ENCODE results near the gene ATL2. TPM values are rescaled to one million over a fixed set of nuclear protein-coding genes. Genes with fewer than 3 reads are reported as not detected.
A peak's percentile ranks its signal among the peaks of the same experiment; 100 is the strongest.

Gene ATL2
- total and polyA plus RNA-seq, 2 experiments from 2014 or later, result 11.1 to 38.3 TPM

DNA sequence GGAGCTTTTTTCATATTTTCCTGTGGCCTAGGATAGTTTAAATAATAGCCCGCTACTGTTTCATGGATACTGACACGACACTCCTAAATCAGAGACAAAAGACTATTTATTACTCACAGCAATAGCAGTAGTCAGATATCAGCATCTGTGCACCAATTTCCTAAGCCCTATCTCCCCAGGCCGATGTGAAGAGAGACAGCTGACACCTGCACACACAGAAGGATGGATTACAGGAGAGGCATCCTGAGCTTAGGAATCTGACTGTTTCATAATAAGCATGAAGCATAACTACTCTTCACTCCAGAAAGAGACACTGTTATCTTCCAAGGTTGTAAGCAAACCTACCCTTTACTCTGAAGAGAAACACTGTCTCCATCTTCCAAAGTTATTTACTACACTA is 105.4 kb downstream of the ATL2 start:
- Histone ChIP-seq H4K20me1 (ENCODE audit: insufficient read depth) (no peaks in the 10 kb centered on the region), H2AFZ (no peak overlapping the region), H3K79me2 (ENCODE audit: insufficient read depth) (no peaks in the 10 kb centered on the region), H3F3A (ENCODE audit: insufficient read depth) (peaks cover 19% of the 10 kb centered on the region), H3K4me1 (ENCODE audit: insufficient read depth) (peaks cover 15% of the 10 kb centered on the region), H3K9ac (no peak overlapping the region), H3K36me3 (ENCODE audit: low read depth) (no peaks in the 10 kb centered on the region), H3K4me2 (ENCODE audit: unreplicated experiment) (no peak overlapping the region), H3K9me2 (ENCODE audit: insufficient read depth) (no peaks in the 10 kb centered on the region), H3K9me3 (ENCODE audit: low read depth) (no peaks in the 10 kb centered on the region), H3K27ac (no peak overlapping the region), H3K4me3 (no peak overlapping the region), H3K27me3 (replicated peaks; ENCODE audit: insufficient read depth) (no peaks in the 10 kb centered on the region)
- WGBS, 2 experiments (ENCODE audit: low coverage in 1 of 2, low lambda C conversion rate in 2 of 2, missing lambda C conversion rate in 2 of 2), result 95 to 97% methylated on average over 3 of the region's 3 CpGs
- DNase-seq, result no peak
- in situ Hi-C loops (cut with MboI), result loop anchor here (25.0 kb wide), 1 partner anchor 884 kb away; no protein-coding TSS in a partner anchor
- TF ChIP-seq EZH2phosphoT487 (IDR thresholded peaks at IDR 0.05; ENCODE audit: insufficient read depth, low read depth), result no peak
- TF ChIP-seq EZH2 (IDR thresholded peaks at IDR 0.05; ENCODE audit: insufficient read depth, poor library complexity, severe bottlenecking), result no peak

DNA sequence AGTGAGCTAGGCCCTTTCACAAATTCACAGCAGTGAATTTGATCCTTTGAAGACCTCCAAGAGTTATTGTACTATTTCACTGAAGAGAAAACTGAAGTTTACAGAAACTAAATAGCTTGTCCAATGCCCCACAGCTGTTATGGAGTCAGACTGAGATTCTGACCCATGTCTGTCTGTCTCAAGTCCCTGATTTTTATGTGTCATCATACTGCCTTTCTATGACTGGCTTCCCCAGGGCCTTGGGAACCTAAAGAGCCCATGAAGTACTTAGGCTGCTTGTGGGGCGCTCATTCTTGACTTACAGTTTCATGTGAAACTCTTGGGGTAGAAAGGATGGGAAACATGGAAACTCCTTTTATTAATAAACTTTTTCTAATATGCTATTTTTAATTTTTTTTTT is 107.7 kb downstream of the ATL2 start:
- peak; percentile 56 for DNase-seq
- no peak overlapping the region for H3K4me3 ChIP-seq
- no peak overlapping the region for H3K4me2 ChIP-seq (ENCODE audit: unreplicated experiment)
- peak overlapping the region; percentile 29; the same call in 1 of the 2 replicates for H3K9ac ChIP-seq
- no peaks in the 10 kb centered on the region for H4K20me1 ChIP-seq (ENCODE audit: insufficient read depth)
- TF ChIP-seq EZH2 (IDR thresholded peaks at IDR 0.05; ENCODE audit: insufficient read depth, poor library complexity, severe bottlenecking) (no peak), EZH2phosphoT487 (IDR thresholded peaks at IDR 0.05; ENCODE audit: insufficient read depth, low read depth) (no peak)
- no peaks in the 10 kb centered on the region for H3K9me3 ChIP-seq (ENCODE audit: low read depth)
- in situ Hi-C loops (cut with MboI), result loop anchor here (25.0 kb wide), 1 partner anchor 882 kb away; no protein-coding TSS in a partner anchor
- H3K9me2 ChIP-seq (ENCODE audit: insufficient read depth), result no peaks in the 10 kb centered on the region
- H3K27ac ChIP-seq, result peak overlapping the region; percentile 67
- no peaks in the 10 kb centered on the region for H3K36me3 ChIP-seq (ENCODE audit: low read depth)
- no peaks in the 10 kb centered on the region for H3K79me2 ChIP-seq (ENCODE audit: insufficient read depth)
- H3F3A ChIP-seq (ENCODE audit: insufficient read depth), result peaks cover 19% of the 10 kb centered on the region
- peaks cover 15% of the 10 kb centered on the region for H3K4me1 ChIP-seq (ENCODE audit: insufficient read depth)
- H3K27me3 ChIP-seq (replicated peaks; ENCODE audit: insufficient read depth), result no peaks in the 10 kb centered on the region
- H2AFZ ChIP-seq, result no peak overlapping the region
- WGBS, 2 experiments (ENCODE audit: low coverage in 1 of 2, low lambda C conversion rate in 2 of 2, missing lambda C conversion rate in 2 of 2), result 100% methylated on average over 1 of the region's 1 CpG

DNA sequence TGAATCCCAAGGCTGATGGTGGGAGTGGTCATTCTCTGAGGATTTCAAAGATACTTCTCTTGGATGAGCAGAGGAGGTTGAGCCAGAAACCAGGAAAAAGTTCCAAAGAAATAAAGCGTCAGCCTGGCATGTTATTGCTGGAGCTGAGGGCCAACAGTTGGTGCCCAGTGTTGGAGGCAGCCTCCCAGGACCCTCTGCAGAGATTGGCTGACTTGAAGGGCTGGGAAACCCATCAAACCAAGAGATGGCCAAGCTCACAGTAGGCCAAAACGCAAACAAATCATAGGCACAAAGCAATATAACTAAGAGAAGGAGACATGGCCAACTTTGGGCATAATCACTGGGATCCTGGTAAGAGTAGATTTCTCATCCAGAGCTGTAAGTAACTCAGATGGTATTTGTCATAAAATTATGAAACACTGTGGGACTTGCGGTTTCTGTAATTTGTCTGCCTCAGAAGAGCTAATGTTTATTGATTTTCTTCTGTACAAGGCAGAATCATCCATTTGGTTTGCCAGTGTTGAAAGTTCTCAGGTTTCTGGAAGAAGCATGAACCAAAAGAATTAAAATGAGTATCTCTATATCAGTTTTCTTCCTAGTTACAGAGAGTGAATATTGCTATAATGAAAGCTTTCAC is 108.3 kb downstream of the ATL2 start:
- H3K27me3 ChIP-seq (replicated peaks; ENCODE audit: insufficient read depth), result no peaks in the 10 kb centered on the region; the same call in 1 of the 2 replicates
- 67 to 71% methylated on average over 3 of the region's 3 CpGs for WGBS, 2 experiments (ENCODE audit: low coverage in 1 of 2, low lambda C conversion rate in 2 of 2, missing lambda C conversion rate in 2 of 2)
- H3K27ac ChIP-seq, result peak overlapping the region; percentile 67
- no peaks in the 10 kb centered on the region for H3K36me3 ChIP-seq (ENCODE audit: low read depth)
- peaks cover 15% of the 10 kb centered on the region for H3K4me1 ChIP-seq (ENCODE audit: insufficient read depth)
- in situ Hi-C loops (cut with MboI), result loop anchor here (25.0 kb wide), 1 partner anchor 882 kb away; no protein-coding TSS in a partner anchor
- no peaks in the 10 kb centered on the region for H4K20me1 ChIP-seq (ENCODE audit: insufficient read depth)
- no peak overlapping the region for H2AFZ ChIP-seq
- H3K4me3 ChIP-seq, result no peak overlapping the region
- no peaks in the 10 kb centered on the region for H3K9me3 ChIP-seq (ENCODE audit: low read depth)
- H3K79me2 ChIP-seq (ENCODE audit: insufficient read depth), result no peaks in the 10 kb centered on the region
- H3K9me2 ChIP-seq (ENCODE audit: insufficient read depth), result no peaks in the 10 kb centered on the region
- H3K9ac ChIP-seq, result peak overlapping the region; percentile 29; the same call in 1 of the 2 replicates
- DNase-seq, result peak; percentile 85
- peaks cover 19% of the 10 kb centered on the region for H3F3A ChIP-seq (ENCODE audit: insufficient read depth)
- peak overlapping the region; percentile 24 for H3K4me2 ChIP-seq (ENCODE audit: unreplicated experiment)
- TF ChIP-seq EZH2phosphoT487 (IDR thresholded peaks at IDR 0.05; ENCODE audit: insufficient read depth, low read depth) (peak; percentile 87; the same call in 1 of the 2 replicates), EZH2 (IDR thresholded peaks at IDR 0.05; ENCODE audit: insufficient read depth, poor library complexity, severe bottlenecking) (no peak)

DNA sequence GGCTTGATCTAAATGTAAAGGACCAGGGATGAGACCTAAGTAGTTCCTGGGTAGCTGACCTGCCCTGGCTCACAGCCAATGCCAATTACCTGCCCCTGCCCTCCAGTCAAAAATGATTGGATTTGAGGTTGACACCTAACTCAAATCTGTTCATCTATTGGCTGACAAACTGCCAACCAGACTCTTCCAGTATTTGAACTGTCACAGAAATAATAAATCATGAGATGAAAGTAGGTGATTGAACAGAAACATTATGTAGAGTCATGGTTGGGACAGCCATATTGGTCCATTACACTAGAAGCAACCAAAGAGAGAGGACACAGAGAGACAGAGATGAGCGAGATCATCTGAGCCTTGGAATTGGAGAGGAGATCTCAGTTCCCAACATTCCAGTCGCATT is 109.1 kb downstream of the ATL2 start:
- H3K27ac ChIP-seq, result no peak overlapping the region
- no peak for TF ChIP-seq EZH2phosphoT487 (IDR thresholded peaks at IDR 0.05; ENCODE audit: insufficient read depth, low read depth)
- no peak for TF ChIP-seq EZH2 (IDR thresholded peaks at IDR 0.05; ENCODE audit: insufficient read depth, poor library complexity, severe bottlenecking)
- H4K20me1 ChIP-seq (ENCODE audit: insufficient read depth), result no peaks in the 10 kb centered on the region

More for the DNA sequence above, 109.1 kb downstream of the ATL2 start:
- DNase-seq, result peak; percentile 23
- H3K9me2 ChIP-seq (ENCODE audit: insufficient read depth), result no peaks in the 10 kb centered on the region
- no peak overlapping the region for H3K4me2 ChIP-seq (ENCODE audit: unreplicated experiment)
- H3K4me1 ChIP-seq (ENCODE audit: insufficient read depth), result peaks cover 15% of the 10 kb centered on the region
- H3K36me3 ChIP-seq (ENCODE audit: low read depth), result no peaks in the 10 kb centered on the region
- 80 to 87% methylated on average over 2 of the region's 2 CpGs for WGBS, 2 experiments (ENCODE audit: low coverage in 1 of 2, low lambda C conversion rate in 2 of 2, missing lambda C conversion rate in 2 of 2)
- H2AFZ ChIP-seq, result no peak overlapping the region
- in situ Hi-C loops (cut with MboI), result loop anchor here (25.0 kb wide), 1 partner anchor 881 kb away; no protein-coding TSS in a partner anchor
- H3K9me3 ChIP-seq (ENCODE audit: low read depth), result no peaks in the 10 kb centered on the region
- no peak overlapping the region for H3K9ac ChIP-seq
- peaks cover 19% of the 10 kb centered on the region for H3F3A ChIP-seq (ENCODE audit: insufficient read depth)
- H3K27me3 ChIP-seq (replicated peaks; ENCODE audit: insufficient read depth), result no peaks in the 10 kb centered on the region; the same call in 1 of the 2 replicates
- no peak overlapping the region for H3K4me3 ChIP-seq
- no peaks in the 10 kb centered on the region for H3K79me2 ChIP-seq (ENCODE audit: insufficient read depth)

All from GM23248 (cell line).